GM18951 (cell line): ENCODE results near the gene NEK11.
A peak's percentile ranks its signal among the peaks of the same experiment; 100 is the strongest.

Source experiments
- POLR2A ChIP-seq: IDR thresholded peaks from 4 replicates; pipeline ENCODE4 v1.6.1; 2011; ENCODE audit warnings: mild to moderate bottlenecking; ENCODE audit not compliant: insufficient read length, insufficient read depth; ENCODE audit errors: extremely low read depth
- in situ Hi-C: fragments of 300-500 bp; cut with MboI; formaldehyde crosslinking; loops from one replicate; pipeline ENCODE4 v1.12.0; 2022; ENCODE audit warnings: low sequenced_read_pairs, mixed read lengths, inconsistent platforms; ENCODE audit not compliant: unreplicated experiment

NEK11 gene, protein sequence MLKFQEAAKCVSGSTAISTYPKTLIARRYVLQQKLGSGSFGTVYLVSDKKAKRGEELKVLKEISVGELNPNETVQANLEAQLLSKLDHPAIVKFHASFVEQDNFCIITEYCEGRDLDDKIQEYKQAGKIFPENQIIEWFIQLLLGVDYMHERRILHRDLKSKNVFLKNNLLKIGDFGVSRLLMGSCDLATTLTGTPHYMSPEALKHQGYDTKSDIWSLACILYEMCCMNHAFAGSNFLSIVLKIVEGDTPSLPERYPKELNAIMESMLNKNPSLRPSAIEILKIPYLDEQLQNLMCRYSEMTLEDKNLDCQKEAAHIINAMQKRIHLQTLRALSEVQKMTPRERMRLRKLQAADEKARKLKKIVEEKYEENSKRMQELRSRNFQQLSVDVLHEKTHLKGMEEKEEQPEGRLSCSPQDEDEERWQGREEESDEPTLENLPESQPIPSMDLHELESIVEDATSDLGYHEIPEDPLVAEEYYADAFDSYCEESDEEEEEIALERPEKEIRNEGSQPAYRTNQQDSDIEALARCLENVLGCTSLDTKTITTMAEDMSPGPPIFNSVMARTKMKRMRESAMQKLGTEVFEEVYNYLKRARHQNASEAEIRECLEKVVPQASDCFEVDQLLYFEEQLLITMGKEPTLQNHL

GRCh38 chr3:131026321-131027151 is at the start of gene NEK11, which contains the start of gene ASTE1:
Gene NEK11 (plus strand): TSS chr3:131026877. CDS start chr3:131029709, 2,832 bp downstream.
Gene ASTE1 (minus strand): TSS chr3:131026825. CDS start chr3:131025306, 1,519 bp downstream.
- peak; percentile 81 for TF ChIP-seq POLR2A
- in situ Hi-C loops = loop anchor here (25.0 kb wide), 3 partner anchors 461 to 1161 kb away; partner anchors contain the start of gene CPNE4

GRCh38 chr3:130979117-130979516 is 47.6 kb upstream of the NEK11 start:
- in situ Hi-C loops = no loop called here
- no peak for TF ChIP-seq POLR2A

DNA sequence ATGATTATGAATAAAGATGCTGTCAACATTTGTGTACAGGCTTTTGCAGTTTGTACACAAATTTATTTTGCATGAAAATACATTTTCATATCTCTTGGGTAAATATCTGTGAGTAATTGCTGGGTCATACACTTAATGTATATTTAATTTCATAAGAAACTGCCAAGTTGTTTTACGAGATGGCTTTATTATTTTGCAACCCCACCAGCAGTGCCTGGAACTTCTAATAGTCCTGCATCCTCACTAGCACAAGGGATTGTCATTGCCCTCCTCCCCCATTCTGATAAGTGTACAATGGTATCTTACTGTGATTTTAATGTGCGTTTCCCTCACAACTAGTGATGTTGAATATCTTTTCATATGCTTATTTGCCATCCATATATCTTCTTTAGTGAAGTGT is 45.2 kb upstream of the NEK11 start:
- TF ChIP-seq POLR2A = no peak
- in situ Hi-C loops = no loop called here

GRCh38 chr3:130990282-130990681 is 36.4 kb upstream of the NEK11 start:
- TF ChIP-seq POLR2A = no peak
- in situ Hi-C loops = no loop called here

GRCh38 chr3:130991126-130991525 is 35.6 kb upstream of the NEK11 start:
- in situ Hi-C loops = no loop called here
- TF ChIP-seq POLR2A = no peak

GRCh38 chr3:130992344-130992743 is 34.3 kb upstream of the NEK11 start:
- no peak for TF ChIP-seq POLR2A
- in situ Hi-C loops = no loop called here

- in situ Hi-C loops = no loop called here
- no peak for TF ChIP-seq POLR2A
These were observed 29.4 kb upstream of the NEK11 start for GRCh38 chr3:130997289-130997688.

DNA sequence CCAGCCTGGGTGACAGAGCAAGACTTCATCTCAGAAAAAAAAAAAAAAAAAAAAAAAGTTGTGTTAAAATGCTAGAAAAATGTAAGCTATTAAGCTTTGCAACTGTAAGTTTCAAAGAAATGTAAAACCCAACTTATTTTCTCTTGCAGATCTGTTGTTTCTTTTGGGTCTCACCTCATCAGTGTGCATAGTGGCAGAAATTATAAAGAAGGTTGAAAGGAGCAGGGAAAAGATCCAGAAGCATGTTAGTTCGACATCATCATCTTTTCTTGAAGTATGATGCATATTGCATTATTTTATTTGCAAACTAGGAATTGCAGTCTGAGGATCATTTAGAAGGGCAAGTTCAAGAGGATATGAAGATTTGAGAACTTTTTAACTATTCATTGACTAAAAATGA is 25.6 kb upstream of the NEK11 start:
- TF ChIP-seq POLR2A = no peak
- in situ Hi-C loops = no loop called here

GRCh38 chr3:131004603-131005002 is 22.1 kb upstream of the NEK11 start:
- no peak for TF ChIP-seq POLR2A
- in situ Hi-C loops = no loop called here

DNA sequence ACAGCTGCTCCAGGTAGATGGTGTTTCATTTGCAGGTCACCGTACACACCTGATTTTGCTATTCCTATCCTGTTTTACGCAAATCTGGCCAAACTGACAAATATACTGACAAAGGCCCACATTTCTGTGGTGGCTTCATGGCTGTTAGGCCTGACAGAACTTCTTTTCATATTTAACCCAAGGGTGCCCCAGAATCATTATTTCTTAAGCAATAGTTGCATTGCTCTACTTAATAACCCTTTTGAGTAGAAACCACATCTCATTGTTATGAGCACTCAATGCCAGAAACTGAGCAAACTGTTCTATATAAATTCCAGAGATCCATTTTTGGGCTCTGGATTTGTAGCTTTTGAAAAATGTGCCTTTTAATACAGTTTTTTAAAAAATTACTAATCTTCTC is 19.4 kb upstream of the NEK11 start:
- TF ChIP-seq POLR2A = no peak
- in situ Hi-C loops = no loop called here

DNA sequence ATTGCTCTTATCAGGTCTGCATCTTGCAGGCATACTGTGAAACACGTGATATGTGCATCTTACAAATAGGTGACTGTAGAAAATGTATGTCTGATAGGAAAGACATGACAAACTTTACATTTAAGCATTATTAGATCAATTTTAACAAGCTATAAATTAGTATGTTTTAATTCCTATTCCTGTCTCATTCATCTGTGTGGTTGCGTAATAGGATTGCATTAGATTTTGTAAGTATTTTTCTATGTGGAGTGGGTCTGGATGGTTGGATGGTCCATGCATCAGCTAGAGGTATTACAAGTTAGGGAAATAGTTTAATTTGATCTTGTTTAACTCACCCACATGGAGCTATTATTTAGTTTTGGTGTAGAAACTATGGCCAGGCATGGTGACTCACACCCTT is 18.9 kb upstream of the NEK11 start:
- in situ Hi-C loops = no loop called here
- no peak for TF ChIP-seq POLR2A

- TF ChIP-seq POLR2A = no peak
- in situ Hi-C loops = no loop called here
These were observed 18.4 kb upstream of the NEK11 start for GRCh38 chr3:131008326-131008725.

GRCh38 chr3:131009698-131010097 is 17.0 kb upstream of the NEK11 start:
- TF ChIP-seq POLR2A = no peak
- in situ Hi-C loops = no loop called here

DNA sequence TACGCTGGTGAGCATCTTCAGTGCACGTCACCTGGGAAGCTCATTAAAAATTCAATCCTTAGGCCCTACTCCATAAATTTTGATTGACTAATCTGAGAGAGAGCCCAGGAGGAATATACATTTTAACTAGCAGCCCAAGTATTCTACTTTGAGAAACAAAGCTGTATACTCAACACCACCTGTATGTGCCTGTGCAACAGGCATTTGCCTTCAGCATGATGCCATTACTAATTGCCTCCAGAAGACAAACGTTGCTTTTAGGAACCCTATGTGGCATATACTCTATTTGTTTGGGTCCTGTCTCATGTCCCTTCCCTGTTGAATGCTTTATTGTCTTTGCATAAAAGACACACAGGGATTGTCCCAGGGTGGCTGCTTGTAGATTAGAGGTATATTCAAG is 7.7 kb upstream of the NEK11 start:
- in situ Hi-C loops = no loop called here
- no peak for TF ChIP-seq POLR2A
